Small intestine (tissue), 7 donors: Measurements from ENCODE around the gene HMGXB3. TPM values are rescaled to one million over a fixed set of nuclear protein-coding genes. Genes with fewer than 3 reads are reported as not detected.

ENCODE experiments used
- DNase-seq, 2 donors: peaks; one replicate each; pipeline versions ENCODE4 v3.0.0 to v3.0.0-alpha.2; 2013
- FAIRE-seq: peaks from 2 replicates; lab custom pipeline; 2012; peaks lifted over from hg19 to GRCh38; lab: Jason Lieb, UNC
- H3K27ac ChIP-seq, 3 donors: one replicate each; pipeline ENCODE4 v1.5.1; 2013; ENCODE audit warnings: low read length in 2 of 3, mild to moderate bottlenecking in 2 of 3, control low read depth in 1 of 3, inconsistent platforms in 1 of 3, low read depth in 1 of 3, moderate library complexity in 1 of 3
- H3K27me3 ChIP-seq, 3 donors: one replicate each; pipeline ENCODE4 v1.6.1; 2013; ENCODE audit warnings: low read length in 3 of 3, inconsistent platforms in 1 of 3; ENCODE audit not compliant: control insufficient read depth in 3 of 3, insufficient read depth in 3 of 3
- H3K36me3 ChIP-seq, 3 donors: one replicate each; pipeline ENCODE4 v1.6.1; 2013; ENCODE audit warnings: low read length in 3 of 3, inconsistent platforms in 1 of 3, low read depth in 1 of 3, mild to moderate bottlenecking in 1 of 3, moderate library complexity in 1 of 3; ENCODE audit not compliant: control insufficient read depth in 3 of 3, insufficient read depth in 2 of 3
- H3K4me1 ChIP-seq, 3 donors: one replicate each; pipeline ENCODE4 v1.6.1; 2013; ENCODE audit warnings: low read length in 2 of 3, inconsistent platforms in 1 of 3, low read depth in 1 of 3, mild to moderate bottlenecking in 1 of 3, moderate library complexity in 1 of 3; ENCODE audit not compliant: control insufficient read depth in 3 of 3, insufficient read depth in 2 of 3
- H3K4me3 ChIP-seq, 3 donors: one replicate each; pipeline ENCODE4 v1.5.1; 2013; ENCODE audit warnings: low read length in 3 of 3, control low read depth in 1 of 3, inconsistent platforms in 1 of 3, low read depth in 1 of 3, mild to moderate bottlenecking in 1 of 3, moderate library complexity in 1 of 3
- H3K9me3 ChIP-seq, 2 donors: one replicate each; pipeline ENCODE4 v1.6.1; 2013; ENCODE audit warnings: low read depth in 1 of 2, low read length in 1 of 2; ENCODE audit not compliant: control insufficient read depth in 2 of 2, insufficient read depth in 1 of 2
- WGBS, 3 donors: extraction: QIAGEN DNeasy Blood & Tissue Kit; methylation state at CpG; one replicate each; pipeline ENCODE4 v1.1.7; 2013; 5-methylcytosine and 5-hydroxymethylcytosine counted together
- polyA plus RNA-seq, 4 donors: library from polyadenylated mRNA; stranded (reverse) in 3 of 4; unstranded in 1 of 4; fragments of 200-250 nt in 3 of 4; fragments of 120-200 nt in 1 of 4; gene quantifications; one replicate each; pipeline versions ENCODE4 v1.2.1 to v1.2.3, GENCODE V29; 2013
- donor health status: healthy with polysubstance abuse.
- donor health status: control.
- donor health status: control.
- donor health status: Bipolar disorder and iron deficiency.
- donor health status: healthy.

HMGXB3 gene
- polyA plus RNA-seq, 4 donors, result 8.1 to 35.1 (median 13.4) TPM

DNA sequence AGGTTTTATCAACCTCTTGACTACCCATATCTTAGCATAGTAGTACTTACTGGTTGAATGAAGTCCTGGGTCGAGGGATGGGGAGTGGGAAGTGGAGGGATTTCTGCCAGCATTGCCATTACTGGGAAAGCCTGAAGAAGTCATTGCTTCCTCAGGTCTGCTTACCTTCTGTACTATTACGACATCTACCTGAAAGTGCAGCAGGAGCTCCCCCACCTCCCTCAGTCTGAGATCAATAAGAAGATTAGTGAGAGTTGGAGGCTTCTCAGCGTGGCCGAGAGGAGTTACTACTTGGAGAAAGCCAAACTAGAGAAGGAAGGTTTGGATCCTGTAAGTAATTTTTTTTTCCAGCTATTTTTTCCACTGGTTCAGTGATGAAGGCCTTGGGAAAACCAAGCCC lies 5.8 kb downstream of the HMGXB3 start:
- Histone ChIP-seq H3K4me1 (peaks cover 0 to 11% (median 6%) of the 10 kb centered on the region in 3 donors), H3K36me3 (peaks cover 5 to 44% (median 10%) of the 10 kb centered on the region in 3 donors), H3K27me3 (no peaks in the 10 kb centered on the region), H3K4me3 (no peak overlapping the region), H3K27ac (no peak overlapping the region), H3K9me3 (no peaks in the 10 kb centered on the region)
- WGBS, 3 donors, result 91 to 96% (median 95%) methylated on average over 4 of the region's 4 CpGs
- no peak for FAIRE-seq
- DNase-seq, result no peak

DNA sequence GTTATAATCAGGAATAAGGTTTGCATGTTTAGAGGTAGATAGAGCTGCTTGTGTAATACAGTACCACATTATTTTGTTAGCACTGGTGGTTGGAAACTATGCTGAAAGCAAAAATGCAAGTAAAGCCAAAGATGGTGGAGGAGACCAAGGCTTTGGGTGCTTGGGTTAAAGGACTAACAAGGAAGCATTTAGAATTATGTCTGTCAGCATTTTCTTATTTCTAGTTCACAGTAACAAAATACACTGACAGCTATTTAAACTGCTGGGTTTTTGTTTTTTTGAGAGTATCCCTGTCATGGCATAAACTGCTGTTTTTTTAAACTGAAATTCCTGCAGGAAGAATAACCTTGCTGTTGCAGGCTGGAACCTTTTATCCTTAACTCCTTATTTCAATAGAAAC lies 6.5 kb downstream of the HMGXB3 start:
- Histone ChIP-seq H3K4me3 (no peak overlapping the region), H3K4me1 (peaks cover 0 to 11% (median 5%) of the 10 kb centered on the region in 3 donors), H3K27me3 (no peaks in the 10 kb centered on the region), H3K9me3 (no peaks in the 10 kb centered on the region), H3K36me3 (peaks cover 5 to 49% (median 10%) of the 10 kb centered on the region in 3 donors), H3K27ac (no peak overlapping the region)
- DNase-seq (no peak), FAIRE-seq (no peak)

DNA sequence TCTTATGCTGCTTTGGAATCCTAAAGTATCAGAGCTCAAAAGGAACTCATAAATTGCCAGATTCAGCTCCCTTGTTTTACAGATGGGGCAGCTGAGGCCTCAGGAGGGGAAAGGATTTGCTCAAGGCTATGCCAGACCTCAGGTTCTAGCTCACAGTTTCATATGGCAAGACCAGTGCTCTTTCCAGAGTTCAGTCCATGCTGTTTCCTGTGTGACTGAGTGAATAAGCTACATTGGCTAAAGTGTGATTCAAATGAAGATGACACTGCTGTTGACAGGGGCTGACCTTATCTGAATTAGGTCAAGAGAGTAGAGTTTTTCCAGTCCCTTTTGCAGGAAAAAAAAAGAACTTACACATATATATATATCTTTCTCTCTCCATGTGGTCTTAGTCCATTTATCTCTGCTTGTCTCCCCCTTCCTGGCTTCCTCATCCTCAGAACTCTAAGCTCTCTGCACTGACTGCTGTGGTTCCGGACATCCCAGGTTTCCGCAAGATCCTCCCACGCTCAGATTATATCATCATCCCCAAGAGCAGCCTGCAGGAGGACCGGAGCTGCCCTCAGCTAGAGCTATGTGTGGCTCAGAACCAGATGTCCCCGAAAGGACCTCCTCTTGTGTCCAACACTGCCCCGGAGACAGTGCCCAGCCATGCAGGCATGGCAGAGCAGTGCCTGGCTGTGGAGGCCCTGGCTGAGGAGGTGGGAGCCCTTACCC lies 9.3 kb downstream of the HMGXB3 start:
- Histone ChIP-seq H3K27me3 (no peaks in the 10 kb centered on the region), H3K4me1 (no peaks in the 10 kb centered on the region), H3K9me3 (no peaks in the 10 kb centered on the region), H3K27ac (no peak overlapping the region), H3K36me3 (peaks cover 11 to 43% (median 15%) of the 10 kb centered on the region in 3 donors), H3K4me3 (no peak overlapping the region)
- FAIRE-seq (no peak), DNase-seq (no peak)
- 95 to 99% (median 96%) methylated on average over 6 of the region's 6 CpGs for WGBS, 3 donors

DNA sequence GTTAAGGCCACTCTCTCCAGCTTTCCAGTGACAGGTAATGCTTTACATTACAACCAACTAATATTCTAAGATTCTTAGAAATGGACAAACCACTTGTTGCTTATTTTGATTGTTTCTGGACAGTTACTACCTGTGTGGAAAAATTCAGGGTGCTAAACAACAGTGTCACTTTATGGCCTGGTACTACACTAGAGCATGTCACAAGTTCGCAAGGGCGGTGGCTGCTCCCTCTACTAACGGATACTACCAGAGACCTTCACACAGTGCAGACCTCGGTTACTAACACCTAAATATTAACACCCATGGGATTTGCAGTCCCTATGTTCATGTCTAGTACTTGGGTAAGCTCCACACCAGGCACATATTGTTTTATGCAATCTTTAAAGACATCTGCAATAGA lies 13.4 kb downstream of the HMGXB3 start:
- DNase-seq, result no peak
- Histone ChIP-seq H3K36me3 (peaks cover 7 to 40% (median 20%) of the 10 kb centered on the region in 3 donors), H3K9me3 (peaks cover 0 to 8% of the 10 kb centered on the region in 2 donors), H3K27me3 (no peaks in the 10 kb centered on the region), H3K4me3 (no peak overlapping the region), H3K4me1 (no peaks in the 10 kb centered on the region), H3K27ac (no peak overlapping the region)
- WGBS, 3 donors, result 63 to 83% (median 81%) methylated on average over 4 of the region's 4 CpGs
- no peak for FAIRE-seq

DNA sequence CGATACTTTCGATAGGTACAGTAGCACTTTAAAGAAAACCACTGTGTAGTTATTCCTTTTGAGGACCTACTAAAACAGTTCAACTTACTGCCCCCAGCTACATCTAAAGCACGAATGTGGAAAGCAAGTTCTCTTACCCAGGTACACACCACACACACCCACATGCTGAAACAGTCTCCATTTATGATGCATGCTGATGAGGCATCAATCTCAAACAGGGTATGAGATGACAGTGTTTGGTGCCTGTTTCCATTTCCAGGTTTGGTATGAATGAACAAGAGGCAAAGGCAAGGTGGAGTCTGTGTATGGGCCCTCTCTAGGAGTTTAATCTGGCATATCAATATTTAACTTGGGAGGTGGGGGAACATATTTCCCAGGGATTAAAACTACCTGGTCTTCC lies 13.9 kb downstream of the HMGXB3 start:
- 93 to 99% (median 95%) methylated on average over 3 of the region's 3 CpGs for WGBS, 3 donors
- Histone ChIP-seq H3K9me3 (peaks cover 0 to 8% of the 10 kb centered on the region in 2 donors), H3K36me3 (peaks cover 7 to 40% (median 22%) of the 10 kb centered on the region in 3 donors), H3K27me3 (no peaks in the 10 kb centered on the region), H3K4me3 (no peak overlapping the region), H3K4me1 (no peaks in the 10 kb centered on the region), H3K27ac (no peak overlapping the region)
- no peak for FAIRE-seq
- no peak for DNase-seq

DNA sequence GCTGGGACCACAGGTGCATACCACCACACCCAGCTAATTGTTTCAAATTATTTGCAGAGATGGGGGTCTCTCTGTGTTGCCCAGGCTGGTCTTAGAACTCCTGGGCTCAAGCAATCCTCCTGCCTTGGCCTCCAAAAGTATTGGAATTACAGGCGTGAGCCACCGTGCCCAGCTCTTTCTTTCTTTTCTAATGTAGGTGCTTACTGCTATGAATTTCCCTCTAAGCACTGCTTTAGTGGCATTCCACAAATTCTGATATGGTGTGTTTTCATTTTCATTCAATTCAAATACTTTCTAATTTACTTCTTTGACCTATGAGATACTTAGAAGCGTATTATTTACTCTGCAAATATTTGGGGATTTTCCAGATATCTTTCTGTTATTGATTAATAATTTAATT lies 14.9 kb downstream of the HMGXB3 start:
- Histone ChIP-seq H3K4me1 (no peaks in the 10 kb centered on the region), H3K27ac (no peak overlapping the region), H3K36me3 (peaks cover 9 to 32% (median 29%) of the 10 kb centered on the region in 3 donors), H3K4me3 (no peak overlapping the region), H3K27me3 (no peaks in the 10 kb centered on the region), H3K9me3 (peaks cover 0 to 8% of the 10 kb centered on the region in 2 donors)
- FAIRE-seq (no peak), DNase-seq (no peak)
- WGBS, 3 donors, result 95 to 99% (median 99%) methylated on average over 3 of the region's 3 CpGs

DNA sequence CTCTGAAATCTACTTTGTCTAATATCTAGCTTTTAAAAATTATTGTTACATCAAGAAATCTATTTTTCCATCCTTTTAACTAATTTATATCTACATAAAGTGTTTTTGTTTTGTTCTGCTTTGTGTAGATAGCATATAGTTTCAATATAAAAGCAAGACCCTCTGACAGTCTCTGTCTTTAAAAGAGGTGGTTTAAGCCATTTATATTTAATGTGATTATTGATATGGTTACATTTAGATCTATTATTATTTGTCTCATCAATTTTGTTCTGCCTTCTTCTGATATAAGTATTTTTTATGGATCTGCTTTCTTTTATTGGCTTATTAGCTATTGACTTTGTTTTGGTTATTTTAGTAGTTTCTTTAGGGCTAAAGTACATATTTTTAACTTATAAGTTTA lies 16.0 kb downstream of the HMGXB3 start:
- peaks cover 7 to 32% (median 27%) of the 10 kb centered on the region in 3 donors for H3K36me3 ChIP-seq
- H3K4me1 ChIP-seq, result no peaks in the 10 kb centered on the region
- H3K9me3 ChIP-seq, result peaks cover 0 to 8% of the 10 kb centered on the region in 2 donors
- H3K27me3 ChIP-seq, result no peaks in the 10 kb centered on the region
- no peak overlapping the region for H3K4me3 ChIP-seq
- FAIRE-seq (no peak), DNase-seq (no peak)
- no peak overlapping the region for H3K27ac ChIP-seq

DNA sequence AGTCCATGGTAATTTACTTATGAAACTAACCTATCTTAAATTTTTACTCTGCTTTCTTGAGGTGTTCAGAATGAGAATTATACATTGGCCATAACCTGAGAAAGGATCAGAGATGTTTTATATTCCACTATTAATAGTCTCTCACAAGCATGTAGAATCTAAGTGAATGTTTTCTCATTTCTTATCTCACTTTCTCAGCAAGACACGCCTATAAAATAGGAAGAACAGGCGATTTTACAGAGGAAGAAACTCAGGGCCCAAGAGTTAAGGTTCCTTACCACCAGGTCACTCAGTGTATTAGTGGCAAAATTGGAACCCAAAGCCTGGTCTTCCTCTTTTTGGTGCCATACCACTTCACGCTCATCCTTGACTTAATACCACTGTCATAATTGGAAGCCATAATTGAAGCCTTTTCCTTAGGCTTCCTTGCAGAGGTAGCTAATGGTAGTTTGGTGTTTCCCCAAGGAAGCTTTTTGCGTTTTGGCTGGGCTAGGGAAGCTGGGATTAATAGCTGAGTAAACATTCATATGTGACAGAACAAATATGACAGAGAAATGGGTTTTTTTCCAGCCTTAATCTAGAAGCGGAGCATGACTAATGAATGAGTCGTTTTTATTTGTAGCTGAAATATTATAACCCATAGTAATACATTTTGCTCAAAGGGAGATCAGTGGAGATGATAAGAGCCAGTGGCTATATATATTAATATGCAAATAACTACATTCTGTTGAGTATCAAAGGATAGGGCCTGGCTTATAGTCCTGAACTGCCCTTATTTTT lies 16.9 kb downstream of the HMGXB3 start:
- peaks cover 0 to 8% of the 10 kb centered on the region in 2 donors for H3K9me3 ChIP-seq
- no peak overlapping the region for H3K4me3 ChIP-seq
- no peaks in the 10 kb centered on the region for H3K27me3 ChIP-seq
- 69 to 73% (median 71%) methylated on average over 6 of the region's 6 CpGs for WGBS, 3 donors
- no peak for FAIRE-seq
- no peak overlapping the region for H3K27ac ChIP-seq
- no peaks in the 10 kb centered on the region for H3K4me1 ChIP-seq
- no peak for DNase-seq
- H3K36me3 ChIP-seq, result peaks cover 13 to 30% (median 25%) of the 10 kb centered on the region in 3 donors
